Measurements from ENCODE around the gene SEMA5A. TPM values are rescaled to one million over a fixed set of nuclear protein-coding genes. Genes with fewer than 3 reads are reported as not detected.
A peak's percentile ranks its signal among the peaks of the same experiment; 100 is the strongest.

SEMA5A gene
- total RNA-seq, 4 donors from 2014 or later = 15.0 to 81.0 (median 52.9) TPM

DNA sequence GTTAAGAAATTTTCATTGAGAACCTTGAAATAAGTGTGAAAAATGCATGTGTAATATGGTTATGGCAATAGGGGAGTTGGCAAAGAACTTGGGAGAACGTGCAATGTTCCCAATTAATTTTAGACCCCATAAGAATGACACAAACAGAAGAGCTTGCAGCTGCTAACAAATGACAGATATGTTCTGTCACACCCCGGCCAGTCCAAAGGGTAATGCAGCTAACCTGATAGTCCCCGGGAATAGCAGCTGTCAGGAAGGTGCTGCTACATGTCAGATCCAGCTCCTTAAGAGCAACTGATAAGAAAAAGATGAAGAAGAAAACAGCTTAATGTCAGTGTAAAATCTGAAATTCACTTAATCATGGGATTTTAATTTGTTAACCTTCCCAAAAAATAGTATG is 30.4 kb downstream of the SEMA5A start:
- intact Hi-C loops (cut with DNase I; ENCODE audit: low total_unique reads) (no loop called here), in situ Hi-C loops (cut with MboI; ENCODE audit: low pct_ligation_motif_present in 1 of 4, low pct_unique_long_range_greater_than_20kb in 1 of 4, low sequenced_read_pairs in 3 of 4) (no loop called here)
- H3K27ac ChIP-seq = no peak overlapping the region
- 43 to 45% methylated on average over 3 of the region's 3 CpGs for WGBS, 2 donors (ENCODE audit: low coverage in 1 of 2)
- no peak for DNase-seq
- no peak overlapping the region for H3K4me3 ChIP-seq
- H3K4me1 ChIP-seq = peaks cover 0 to 3% (median 0%) of the 10 kb centered on the region in 4 donors
- H3K9me3 ChIP-seq = no peaks in the 10 kb centered on the region
- H3K36me3 ChIP-seq = no peaks in the 10 kb centered on the region
- H3K27me3 ChIP-seq = no peaks in the 10 kb centered on the region
- no peak for TF ChIP-seq POLR2AphosphoS5 (IDR thresholded peaks at IDR 0.05)
- no peak for TF ChIP-seq EP300 (IDR thresholded peaks at IDR 0.05; ENCODE audit: low read depth)
- TF ChIP-seq POLR2A (IDR thresholded peaks at IDR 0.05) = no peak
- TF ChIP-seq, protein P1, sequence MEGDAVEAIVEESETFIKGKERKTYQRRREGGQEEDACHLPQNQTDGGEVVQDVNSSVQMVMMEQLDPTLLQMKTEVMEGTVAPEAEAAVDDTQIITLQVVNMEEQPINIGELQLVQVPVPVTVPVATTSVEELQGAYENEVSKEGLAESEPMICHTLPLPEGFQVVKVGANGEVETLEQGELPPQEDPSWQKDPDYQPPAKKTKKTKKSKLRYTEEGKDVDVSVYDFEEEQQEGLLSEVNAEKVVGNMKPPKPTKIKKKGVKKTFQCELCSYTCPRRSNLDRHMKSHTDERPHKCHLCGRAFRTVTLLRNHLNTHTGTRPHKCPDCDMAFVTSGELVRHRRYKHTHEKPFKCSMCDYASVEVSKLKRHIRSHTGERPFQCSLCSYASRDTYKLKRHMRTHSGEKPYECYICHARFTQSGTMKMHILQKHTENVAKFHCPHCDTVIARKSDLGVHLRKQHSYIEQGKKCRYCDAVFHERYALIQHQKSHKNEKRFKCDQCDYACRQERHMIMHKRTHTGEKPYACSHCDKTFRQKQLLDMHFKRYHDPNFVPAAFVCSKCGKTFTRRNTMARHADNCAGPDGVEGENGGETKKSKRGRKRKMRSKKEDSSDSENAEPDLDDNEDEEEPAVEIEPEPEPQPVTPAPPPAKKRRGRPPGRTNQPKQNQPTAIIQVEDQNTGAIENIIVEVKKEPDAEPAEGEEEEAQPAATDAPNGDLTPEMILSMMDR (IDR thresholded peaks at IDR 0.05) = no peak

- H3K27ac ChIP-seq = no peak overlapping the region
- H3K36me3 ChIP-seq = no peaks in the 10 kb centered on the region
- in situ Hi-C loops (cut with MboI; ENCODE audit: low pct_ligation_motif_present in 1 of 4, low pct_unique_long_range_greater_than_20kb in 1 of 4, low sequenced_read_pairs in 3 of 4) = no loop called here
- H3K9me3 ChIP-seq = no peaks in the 10 kb centered on the region
- no peaks in the 10 kb centered on the region for H3K27me3 ChIP-seq
- no peak overlapping the region for H3K4me3 ChIP-seq
- H3K4me1 ChIP-seq = peaks cover 0 to 3% (median 0%) of the 10 kb centered on the region in 4 donors
- intact Hi-C loops (cut with DNase I; ENCODE audit: low total_unique reads) = no loop called here
- no peak for TF ChIP-seq POLR2A (IDR thresholded peaks at IDR 0.05)
- TF ChIP-seq, protein P1 (IDR thresholded peaks at IDR 0.05) = no peak
- no peak for TF ChIP-seq POLR2AphosphoS5 (IDR thresholded peaks at IDR 0.05)
- TF ChIP-seq EP300 (IDR thresholded peaks at IDR 0.05; ENCODE audit: low read depth) = no peak
- WGBS, 2 donors (ENCODE audit: low coverage in 1 of 2) = 71 to 94% methylated on average over 2 of the region's 2 CpGs
- no peak for DNase-seq
These were observed 30.9 kb downstream of the SEMA5A start for GRCh38 chr5:9514968-9515367.

GRCh38 chr5:9513827-9514226 is 32.0 kb downstream of the SEMA5A start:
- 41 to 44% methylated on average over 4 of the region's 4 CpGs for WGBS, 2 donors (ENCODE audit: low coverage in 1 of 2)
- in situ Hi-C loops (cut with MboI; ENCODE audit: low pct_ligation_motif_present in 1 of 4, low pct_unique_long_range_greater_than_20kb in 1 of 4, low sequenced_read_pairs in 3 of 4) (no loop called here), intact Hi-C loops (cut with DNase I; ENCODE audit: low total_unique reads) (no loop called here)
- Histone ChIP-seq H3K27me3 (no peaks in the 10 kb centered on the region), H3K4me3 (no peak overlapping the region), H3K4me1 (peaks cover 0 to 3% (median 0%) of the 10 kb centered on the region in 4 donors), H3K9me3 (no peaks in the 10 kb centered on the region), H3K27ac (no peak overlapping the region), H3K36me3 (no peaks in the 10 kb centered on the region)
- no peak for DNase-seq
- no peak for TF ChIP-seq EP300 (IDR thresholded peaks at IDR 0.05; ENCODE audit: low read depth)
- no peak for TF ChIP-seq POLR2A (IDR thresholded peaks at IDR 0.05)

DNA sequence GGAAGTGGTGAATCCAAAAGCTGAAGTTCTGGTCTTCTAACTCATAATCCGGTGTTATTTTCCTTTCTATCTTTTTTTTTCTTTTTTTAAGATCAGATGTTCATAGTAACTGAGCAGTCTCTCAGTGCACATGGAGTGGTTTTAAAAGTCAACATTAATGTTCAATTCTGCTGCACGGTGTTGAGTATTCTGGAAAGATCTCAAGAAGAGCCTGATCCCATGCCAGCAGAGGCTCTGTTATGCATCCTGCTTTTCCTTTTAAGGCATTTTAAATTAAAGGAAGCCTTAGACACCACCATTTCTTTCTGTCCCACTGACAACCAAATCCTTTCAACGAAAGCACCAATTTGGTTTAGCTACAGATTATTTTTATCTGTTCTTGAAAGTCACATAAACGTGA is 33.4 kb downstream of the SEMA5A start:
- Histone ChIP-seq H3K9me3 (no peaks in the 10 kb centered on the region), H3K36me3 (no peaks in the 10 kb centered on the region), H3K27ac (peak overlapping the region in 1 of 4 donors; percentile 7), H3K4me1 (peaks cover 0 to 3% (median 0%) of the 10 kb centered on the region in 4 donors), H3K4me3 (no peak overlapping the region), H3K27me3 (no peaks in the 10 kb centered on the region)
- DNase-seq = no peak
- TF ChIP-seq, protein P1 (IDR thresholded peaks at IDR 0.05) = no peak
- no peak for TF ChIP-seq EP300 (IDR thresholded peaks at IDR 0.05; ENCODE audit: low read depth)
- TF ChIP-seq POLR2AphosphoS5 (IDR thresholded peaks at IDR 0.05) = no peak
- no peak for TF ChIP-seq POLR2A (IDR thresholded peaks at IDR 0.05)
- 46 to 60% methylated on average over 4 of the region's 4 CpGs for WGBS, 2 donors (ENCODE audit: low coverage in 1 of 2)
- intact Hi-C loops (cut with DNase I; ENCODE audit: low total_unique reads) = no loop called here
- in situ Hi-C loops (cut with MboI; ENCODE audit: low pct_ligation_motif_present in 1 of 4, low pct_unique_long_range_greater_than_20kb in 1 of 4, low sequenced_read_pairs in 3 of 4) = no loop called here

DNA sequence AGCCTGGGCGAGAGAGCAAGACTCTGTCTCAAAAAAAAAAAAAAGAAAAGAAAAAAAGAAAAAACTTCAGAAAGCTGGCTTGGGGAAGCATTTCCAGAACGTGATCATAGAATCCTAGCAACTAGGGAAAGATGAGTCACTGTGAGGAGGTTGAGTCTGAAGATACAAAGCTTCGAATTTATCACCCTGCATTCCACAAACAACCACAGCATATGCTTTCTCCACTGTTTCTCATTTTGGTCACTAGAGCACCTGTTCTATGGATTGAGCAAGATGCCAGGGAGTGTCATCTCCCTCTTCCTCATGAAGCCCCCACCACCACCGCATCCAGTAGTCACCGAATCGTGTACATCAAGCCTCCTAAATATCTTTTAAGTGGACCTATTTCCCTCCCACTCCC is 37.9 kb downstream of the SEMA5A start:
- H3K36me3 ChIP-seq = no peaks in the 10 kb centered on the region
- no peaks in the 10 kb centered on the region for H3K9me3 ChIP-seq
- TF ChIP-seq, protein P1 (IDR thresholded peaks at IDR 0.05) = no peak
- TF ChIP-seq POLR2A (IDR thresholded peaks at IDR 0.05) (no peak), POLR2AphosphoS5 (IDR thresholded peaks at IDR 0.05) (no peak), EP300 (IDR thresholded peaks at IDR 0.05; ENCODE audit: low read depth) (no peak)
- no peak overlapping the region for H3K4me3 ChIP-seq
- DNase-seq = no peak
- intact Hi-C loops (cut with DNase I; ENCODE audit: low total_unique reads) = no loop called here
- H3K27ac ChIP-seq = no peak overlapping the region
- no peaks in the 10 kb centered on the region for H3K4me1 ChIP-seq
- in situ Hi-C loops (cut with MboI; ENCODE audit: low pct_ligation_motif_present in 1 of 4, low pct_unique_long_range_greater_than_20kb in 1 of 4, low sequenced_read_pairs in 3 of 4) = no loop called here
- 71 to 80% methylated on average over 6 of the region's 6 CpGs for WGBS, 2 donors (ENCODE audit: low coverage in 1 of 2)
- no peaks in the 10 kb centered on the region for H3K27me3 ChIP-seq
